Astrocyte (in vitro differentiated cells and primary cell): ENCODE data around the gene SLC48A1.

Experiments
- EZH2 ChIP-seq: IDR thresholded peaks from 2 replicates; pipeline ENCODE4 v1.6.1; 2012; ENCODE audit warnings: mild to moderate bottlenecking, low read length, inconsistent platforms; ENCODE audit not compliant: insufficient read depth
- TF ChIP-seq, protein P1 (sequence below): IDR thresholded peaks from 2 replicates; pipeline ENCODE4 v1.5.1; 2011; ENCODE audit warnings: low read depth, mild to moderate bottlenecking, inconsistent platforms, low read length, moderate library complexity; ENCODE audit not compliant: insufficient read depth

DNA sequence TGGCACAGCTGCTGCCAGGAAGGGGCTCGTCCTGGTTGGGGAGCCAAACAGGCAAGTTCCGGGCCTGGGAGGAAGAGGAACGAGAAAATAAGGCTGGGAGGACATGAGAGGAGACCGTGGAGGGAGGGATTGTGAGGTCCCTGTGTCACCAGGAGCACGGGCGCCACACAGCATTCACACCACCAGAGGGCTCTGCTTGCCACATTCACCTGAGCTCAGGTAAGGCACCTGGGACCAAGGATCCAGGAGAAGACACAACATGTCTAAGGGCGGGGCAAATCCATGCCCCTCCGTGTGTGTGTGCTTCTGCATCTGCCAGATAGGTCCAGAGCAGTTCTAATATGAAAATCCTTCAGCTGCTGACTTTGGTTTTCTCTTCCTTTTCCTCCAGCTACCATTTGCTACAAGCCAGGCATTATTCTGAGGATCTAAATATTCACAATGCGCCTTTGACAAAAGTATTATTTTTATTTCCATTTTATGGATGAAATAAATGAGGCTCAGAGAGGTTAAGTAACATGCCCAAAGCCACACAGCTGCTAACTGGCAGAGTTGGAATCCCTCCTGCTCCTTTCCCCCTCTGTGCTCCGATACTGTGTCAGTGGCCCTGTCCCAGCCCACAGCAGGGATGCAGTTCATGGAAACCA is 28.9 kb upstream of the SLC48A1 start:
- TF ChIP-seq, protein P1, sequence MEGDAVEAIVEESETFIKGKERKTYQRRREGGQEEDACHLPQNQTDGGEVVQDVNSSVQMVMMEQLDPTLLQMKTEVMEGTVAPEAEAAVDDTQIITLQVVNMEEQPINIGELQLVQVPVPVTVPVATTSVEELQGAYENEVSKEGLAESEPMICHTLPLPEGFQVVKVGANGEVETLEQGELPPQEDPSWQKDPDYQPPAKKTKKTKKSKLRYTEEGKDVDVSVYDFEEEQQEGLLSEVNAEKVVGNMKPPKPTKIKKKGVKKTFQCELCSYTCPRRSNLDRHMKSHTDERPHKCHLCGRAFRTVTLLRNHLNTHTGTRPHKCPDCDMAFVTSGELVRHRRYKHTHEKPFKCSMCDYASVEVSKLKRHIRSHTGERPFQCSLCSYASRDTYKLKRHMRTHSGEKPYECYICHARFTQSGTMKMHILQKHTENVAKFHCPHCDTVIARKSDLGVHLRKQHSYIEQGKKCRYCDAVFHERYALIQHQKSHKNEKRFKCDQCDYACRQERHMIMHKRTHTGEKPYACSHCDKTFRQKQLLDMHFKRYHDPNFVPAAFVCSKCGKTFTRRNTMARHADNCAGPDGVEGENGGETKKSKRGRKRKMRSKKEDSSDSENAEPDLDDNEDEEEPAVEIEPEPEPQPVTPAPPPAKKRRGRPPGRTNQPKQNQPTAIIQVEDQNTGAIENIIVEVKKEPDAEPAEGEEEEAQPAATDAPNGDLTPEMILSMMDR: peak; percentile 27
- no peak for TF ChIP-seq EZH2
